MV-4-11 (cell line): ENCODE results near the gene NDUFAF7.
"Not testable (repeated sequence)": the region's sequence is repeated elsewhere in the genome, so short reads cannot be mapped to it uniquely, and the experiment has no call there.

Experiments
- DNase-seq: peaks from one replicate; lab custom pipeline; 2025; lab: John Stamatoyannopoulos, UW

NDUFAF7 gene

GRCh38 chr2:37231241-37232130 lies at the start of gene NDUFAF7, which contains the start of gene CEBPZ:
Gene NDUFAF7 (plus strand): TSS chr2:37231658. CDS start chr2:37231706, 48 bp downstream.
Gene CEBPZ (minus strand): TSS chr2:37231596. CDS start chr2:37231567, 29 bp downstream.
- peak; percentile 89 for DNase-seq

- DNase-seq, result no peak
Observed at GRCh38 chr2:37181726-37182684, 49.5 kb upstream of the NDUFAF7 start.

DNA sequence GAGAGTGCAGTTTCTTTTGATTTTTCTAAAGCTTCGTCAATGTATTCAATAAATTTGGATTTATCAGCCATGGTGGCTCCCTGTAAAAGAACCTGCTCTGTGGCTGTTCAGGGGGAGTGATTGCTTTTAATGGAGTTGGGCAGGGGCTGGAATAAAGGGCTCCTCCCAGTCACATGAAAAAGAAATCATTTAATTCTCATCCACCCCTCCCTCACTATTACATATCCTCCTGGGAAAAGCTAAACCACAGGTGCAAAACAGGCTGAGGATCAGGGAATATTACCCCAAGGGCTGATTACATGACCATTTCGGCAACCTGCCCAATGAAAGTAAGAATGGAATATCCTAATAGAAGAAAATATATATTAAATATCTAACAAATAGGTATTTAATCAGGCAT lies 42.9 kb upstream of the NDUFAF7 start, which contains the start of gene SULT6B1:
TSS of gene SULT6B1 (minus strand) at position 101 of the 400 bp plus-strand sequence. CDS start at position 71, 30 bp downstream.
- DNase-seq, result no peak

DNA sequence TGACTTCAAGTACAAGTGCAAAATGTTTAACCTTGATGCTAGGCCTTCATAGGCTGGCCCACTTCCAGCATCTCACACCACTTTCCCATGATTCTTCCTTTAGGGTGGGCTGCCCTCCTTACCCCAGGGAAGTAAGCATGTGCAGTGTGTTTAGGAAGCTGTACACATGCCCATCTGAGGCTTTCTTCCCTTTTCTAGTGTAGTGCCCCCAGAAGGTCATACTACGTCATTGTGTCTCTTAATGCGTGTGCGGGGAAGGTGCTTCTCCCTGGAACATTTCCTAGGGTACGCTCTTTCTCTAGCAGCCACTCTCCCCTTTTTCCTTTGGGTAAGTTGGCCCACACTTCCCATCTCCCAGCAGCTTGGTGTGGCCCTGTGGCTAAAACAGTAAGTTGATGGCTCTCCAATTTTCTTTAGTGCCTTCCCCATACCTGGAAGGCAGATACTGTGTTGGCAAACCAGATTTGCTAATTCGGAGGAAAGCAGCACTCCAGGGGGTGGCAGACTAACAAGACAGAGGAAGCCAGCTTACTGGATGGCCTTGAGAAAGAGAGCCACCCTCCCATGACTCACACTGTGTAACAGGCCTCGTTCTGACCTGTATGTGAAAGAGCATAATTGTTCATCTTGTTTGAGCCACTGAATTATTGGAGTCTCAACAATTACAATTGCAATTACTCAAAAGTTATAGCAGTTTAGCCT lies 41.9 kb upstream of the NDUFAF7 start:
- DNase-seq, result peak; percentile 81

- peak; percentile 34 for DNase-seq
Observed at GRCh38 chr2:37190290-37190689, 41.2 kb upstream of the NDUFAF7 start.

GRCh38 chr2:37191253-37191652 lies 40.2 kb upstream of the NDUFAF7 start:
- no peak for DNase-seq

- no peak for DNase-seq
Observed at GRCh38 chr2:37191747-37192146, 39.7 kb upstream of the NDUFAF7 start.

DNA sequence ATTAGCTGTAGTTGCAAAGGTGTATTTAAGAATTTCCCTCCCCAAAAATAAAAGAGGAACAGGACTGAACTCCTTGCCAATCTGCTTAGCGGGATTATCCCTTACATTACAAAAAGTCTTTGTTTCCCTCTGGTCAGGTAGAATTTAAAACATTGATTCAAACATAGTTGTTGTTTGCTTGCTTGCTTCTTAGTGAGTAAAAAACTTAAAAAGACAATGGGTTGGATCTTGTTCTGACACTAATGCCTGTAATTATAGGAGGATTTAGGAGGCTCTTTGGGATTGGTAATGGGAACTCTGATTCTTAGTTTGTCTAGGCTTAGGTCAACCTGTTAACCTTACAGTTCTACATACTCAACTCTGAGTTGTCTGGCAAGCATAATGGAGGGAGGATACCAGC lies 38.9 kb upstream of the NDUFAF7 start:
- no peak for DNase-seq

DNA sequence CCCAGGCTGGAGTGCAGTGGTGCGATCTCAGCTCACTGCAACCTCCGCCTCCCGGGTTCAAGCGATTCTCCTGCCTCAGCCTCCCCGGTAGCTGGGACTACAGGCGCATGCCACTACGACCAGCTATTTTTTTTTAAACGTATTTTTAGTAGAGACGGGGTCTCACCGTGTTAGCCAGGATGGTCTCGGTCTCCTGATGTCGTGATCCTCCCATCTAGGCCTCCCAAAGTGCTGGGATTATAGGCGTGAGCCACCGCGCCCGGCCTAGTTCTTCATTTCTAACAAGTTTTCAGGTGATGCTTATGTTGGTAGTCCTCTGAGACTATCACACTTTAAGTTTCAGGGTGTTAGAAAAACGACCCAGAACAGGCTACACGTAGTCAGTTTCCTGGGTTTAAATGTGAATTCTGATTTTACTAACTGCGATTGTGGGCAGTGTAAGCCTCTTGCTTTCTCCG lies 35.6 kb upstream of the NDUFAF7 start:
- not testable (repeated sequence) for DNase-seq

DNA sequence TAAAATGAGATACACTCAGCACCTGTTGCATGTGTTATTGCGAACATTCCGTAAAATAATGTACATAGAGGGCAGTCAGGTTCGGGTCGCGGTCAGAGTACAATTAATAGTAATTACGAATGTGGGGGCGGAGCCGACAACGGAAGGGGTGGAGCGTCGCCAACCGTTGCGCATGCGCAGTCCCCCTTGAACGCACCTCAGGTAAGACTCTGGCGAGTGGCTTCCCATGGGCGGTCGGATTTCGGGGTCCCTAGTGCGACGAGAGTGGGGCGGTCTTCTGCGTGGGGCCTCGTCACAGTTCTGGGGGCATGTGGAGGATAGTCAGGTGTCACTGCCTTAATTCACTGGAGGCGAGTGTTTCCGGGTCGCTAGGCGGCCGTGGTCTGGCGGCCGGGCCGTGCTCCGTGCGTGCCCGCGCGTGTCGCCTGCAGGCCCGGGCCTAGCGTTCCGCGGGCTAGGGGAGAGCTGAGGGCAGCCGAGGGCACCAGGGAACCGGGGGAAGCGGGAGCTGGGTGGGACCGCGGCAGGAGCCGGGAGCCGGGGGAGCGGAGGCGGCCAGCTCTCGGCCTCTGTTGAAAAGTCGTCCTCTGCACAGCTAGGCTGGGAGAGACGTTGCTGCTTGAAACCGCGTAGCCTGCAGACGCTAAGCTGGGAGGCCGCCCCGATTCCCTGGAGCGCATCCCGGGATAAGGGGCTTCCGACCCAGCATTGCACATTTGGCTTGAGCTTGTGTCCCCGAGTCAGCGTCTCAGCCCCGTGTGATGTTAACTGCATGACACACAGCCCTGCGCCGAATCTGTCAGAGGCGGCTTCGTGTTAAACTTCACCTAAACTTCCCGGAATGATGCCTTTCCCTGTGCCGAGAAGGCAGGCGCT lies 34.9 kb upstream of the NDUFAF7 start, which contains the start of gene CEBPZOS:
TSS of gene CEBPZOS (plus strand) at position 177 of the 876 bp plus-strand sequence. CDS start 3,209 bp downstream, outside the sequence.
- peak; percentile 69 for DNase-seq

- DNase-seq, result no peak
Observed at GRCh38 chr2:37198681-37199065, 32.8 kb upstream of the NDUFAF7 start.

- no peak for DNase-seq
Observed at GRCh38 chr2:37201208-37201607, 30.2 kb upstream of the NDUFAF7 start.

- peak; percentile 44 for DNase-seq
Observed at GRCh38 chr2:37201766-37202165, 29.7 kb upstream of the NDUFAF7 start.

GRCh38 chr2:37203708-37204107 lies 27.8 kb upstream of the NDUFAF7 start:
- no peak for DNase-seq

DNA sequence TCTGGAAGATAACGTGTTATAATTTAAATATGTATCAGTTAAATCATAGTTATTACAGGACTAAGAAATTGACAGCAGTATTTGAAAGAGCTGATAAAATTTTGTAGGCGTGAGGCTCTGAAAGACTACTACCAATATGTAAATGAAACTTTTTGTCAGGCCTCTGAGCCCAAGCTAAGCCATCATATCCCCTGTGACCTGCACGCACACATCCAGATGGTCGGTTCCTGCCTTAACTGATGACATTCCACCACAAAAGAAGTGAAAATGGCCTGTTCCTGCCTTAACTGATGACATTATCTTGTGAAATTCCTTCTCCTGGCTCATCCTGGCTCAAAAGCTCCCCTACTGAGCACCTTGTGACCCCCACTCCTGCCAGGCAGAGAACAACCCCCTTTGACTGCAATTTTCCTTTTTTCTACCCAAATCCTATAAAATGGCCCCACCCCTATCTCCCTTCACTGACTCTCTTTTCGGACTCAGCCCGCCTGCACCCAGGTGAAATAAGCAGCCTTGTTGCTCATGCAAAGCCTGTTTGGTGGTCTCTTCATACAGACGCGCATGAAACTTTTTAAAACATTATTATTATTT lies 26.3 kb upstream of the NDUFAF7 start:
- DNase-seq, result not testable (repeated sequence)

DNA sequence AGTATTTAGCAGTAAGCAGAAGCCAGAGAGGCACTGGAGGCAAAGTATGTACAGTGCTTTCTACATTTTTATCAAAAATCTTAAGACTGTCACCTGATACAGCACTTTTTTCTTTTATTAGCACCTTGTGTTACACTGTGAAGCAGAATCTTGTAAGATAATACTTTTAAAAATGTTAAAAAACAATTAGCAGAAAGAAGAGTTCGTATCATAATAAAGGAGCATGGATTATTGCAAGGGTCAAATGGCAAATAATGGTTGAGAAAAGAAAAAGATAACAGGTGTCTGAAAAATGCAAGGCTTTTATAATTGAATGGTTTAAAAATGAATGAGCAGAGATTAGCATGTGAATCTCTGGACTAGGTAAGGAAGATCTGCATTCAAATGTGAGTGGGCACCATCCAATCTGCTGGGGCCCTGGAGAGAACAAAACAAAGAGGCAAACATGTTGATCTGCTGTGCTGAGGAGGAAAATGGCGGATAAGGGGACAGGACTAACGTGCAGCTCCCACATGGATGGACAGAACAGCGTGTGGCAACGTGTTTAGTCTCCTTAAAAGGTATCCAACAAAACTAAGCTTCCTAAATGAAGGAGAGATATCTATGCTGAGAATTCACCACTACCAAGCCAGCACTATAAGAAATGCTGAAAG lies 25.6 kb upstream of the NDUFAF7 start:
- no peak for DNase-seq

DNA sequence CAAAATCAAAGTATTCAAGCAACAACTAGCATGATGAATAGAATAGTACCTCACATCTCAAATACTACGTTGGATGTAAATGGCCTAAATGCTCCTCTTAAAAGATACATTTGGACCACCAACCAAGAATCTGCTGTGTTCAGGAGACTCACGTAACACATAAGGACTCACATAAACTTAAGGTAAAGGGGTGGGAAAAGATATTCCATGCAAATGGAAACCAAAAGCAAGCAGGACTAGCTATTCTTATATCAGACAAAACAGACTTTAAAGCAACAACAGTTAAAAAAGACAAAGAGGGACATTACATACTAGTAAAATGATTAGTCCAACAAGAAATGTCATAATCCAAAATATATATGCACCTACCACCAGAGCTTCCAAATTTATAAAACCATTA lies 24.7 kb upstream of the NDUFAF7 start:
- not testable (repeated sequence) for DNase-seq

GRCh38 chr2:37211212-37211611 lies 20.2 kb upstream of the NDUFAF7 start:
- DNase-seq, result no peak

DNA sequence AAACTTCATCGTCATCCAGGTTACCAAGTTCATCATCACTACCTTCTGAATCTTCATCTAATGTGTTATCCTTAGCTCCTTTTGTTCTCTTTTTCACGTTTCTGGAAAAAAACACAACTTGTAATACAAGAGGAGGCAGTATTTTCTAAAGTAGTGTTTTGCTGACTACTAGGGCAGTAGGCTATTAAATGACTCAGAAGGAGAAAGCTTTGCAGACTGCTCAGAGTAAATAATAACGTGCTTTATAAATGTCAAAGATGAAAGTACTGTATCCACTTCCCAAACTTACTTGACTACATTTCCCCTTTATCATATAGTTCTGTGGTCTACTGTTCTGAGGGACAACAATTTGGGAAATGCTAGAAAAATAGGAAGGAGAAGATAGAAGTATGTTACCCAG lies 19.5 kb upstream of the NDUFAF7 start:
- DNase-seq, result no peak

GRCh38 chr2:37215250-37215649 lies 16.2 kb upstream of the NDUFAF7 start:
- DNase-seq, result no peak
